Stimulated activated naive B cell treated with anti-CD40 and anti-IgM and Interleukin-4, amounts not matched to agents 10 μg/mL and 1 μg/mL and 100 μg/mL, for 72 hours (primary cell): Measurements from ENCODE around the gene RPL31.

ENCODE experiments used
- ATAC-seq, 2 donors: fragments of 150-1000 bp; cut with Tn5 transposase; replicated peaks; 2 replicates each; pipeline ENCODE4 v1.10.0; 2021; ENCODE audit warnings: moderate library complexity in 1 of 2
- DNase-seq: peaks from one replicate; pipeline ENCODE4 v3.0.0; 2021
- H3K27ac Mint-ChIP-seq: one replicate; pipeline ENCODE4 v1.8.0; 2022; ENCODE audit warnings: mild to moderate bottlenecking, mixed read lengths
- H3K27me3 Mint-ChIP-seq, 2 donors: one replicate each; pipeline ENCODE4 v1.8.0; 2022; ENCODE audit warnings: mixed read lengths in 2 of 2
- H3K36me3 Mint-ChIP-seq, 2 donors: one replicate each; pipeline ENCODE4 v1.8.0; 2022; ENCODE audit warnings: mixed read lengths in 2 of 2, mild to moderate bottlenecking in 1 of 2
- H3K4me1 Mint-ChIP-seq, 2 donors: one replicate each; pipeline ENCODE4 v1.8.0; 2022; ENCODE audit warnings: mixed read lengths in 2 of 2, mild to moderate bottlenecking in 1 of 2
- H3K4me3 Mint-ChIP-seq, 2 donors: one replicate each; pipeline ENCODE4 v1.8.0; 2022; ENCODE audit warnings: mild to moderate bottlenecking in 2 of 2, mixed read lengths in 2 of 2, moderate library complexity in 1 of 2
- H3K9me3 Mint-ChIP-seq, 2 donors: one replicate each; pipeline ENCODE4 v1.8.0; 2022; ENCODE audit warnings: mixed read lengths in 2 of 2, mild to moderate bottlenecking in 1 of 2

Gene RPL31

DNA sequence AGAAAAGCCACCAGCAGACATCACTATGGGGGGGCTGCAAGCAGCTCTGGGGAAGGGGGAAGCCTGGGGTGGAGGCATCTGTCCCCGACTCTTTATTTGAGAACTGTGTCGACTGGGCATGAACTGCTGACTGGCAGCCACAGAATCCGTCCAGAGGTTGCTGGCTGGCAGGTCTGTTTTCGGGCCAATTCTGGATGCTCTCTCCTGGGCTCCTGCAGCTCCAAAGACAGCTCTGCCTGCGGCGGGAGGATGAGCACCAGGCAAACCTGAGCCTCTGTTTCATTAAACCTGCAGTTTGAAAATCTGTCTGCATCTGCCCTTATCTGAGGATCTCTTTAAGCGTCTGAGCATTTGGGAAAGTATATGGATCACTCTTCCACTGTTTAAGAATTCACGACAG is 34.4 kb upstream of the RPL31 start:
- no peaks in the 10 kb centered on the region for H3K9me3 Mint-ChIP-seq
- H3K27ac Mint-ChIP-seq: no peak overlapping the region
- peaks cover 14 to 32% of the 10 kb centered on the region in 2 donors for H3K27me3 Mint-ChIP-seq
- H3K4me3 Mint-ChIP-seq: no peak overlapping the region
- H3K36me3 Mint-ChIP-seq: no peaks in the 10 kb centered on the region
- no peak for ATAC-seq
- DNase-seq: no peak
- H3K4me1 Mint-ChIP-seq: no peaks in the 10 kb centered on the region

DNA sequence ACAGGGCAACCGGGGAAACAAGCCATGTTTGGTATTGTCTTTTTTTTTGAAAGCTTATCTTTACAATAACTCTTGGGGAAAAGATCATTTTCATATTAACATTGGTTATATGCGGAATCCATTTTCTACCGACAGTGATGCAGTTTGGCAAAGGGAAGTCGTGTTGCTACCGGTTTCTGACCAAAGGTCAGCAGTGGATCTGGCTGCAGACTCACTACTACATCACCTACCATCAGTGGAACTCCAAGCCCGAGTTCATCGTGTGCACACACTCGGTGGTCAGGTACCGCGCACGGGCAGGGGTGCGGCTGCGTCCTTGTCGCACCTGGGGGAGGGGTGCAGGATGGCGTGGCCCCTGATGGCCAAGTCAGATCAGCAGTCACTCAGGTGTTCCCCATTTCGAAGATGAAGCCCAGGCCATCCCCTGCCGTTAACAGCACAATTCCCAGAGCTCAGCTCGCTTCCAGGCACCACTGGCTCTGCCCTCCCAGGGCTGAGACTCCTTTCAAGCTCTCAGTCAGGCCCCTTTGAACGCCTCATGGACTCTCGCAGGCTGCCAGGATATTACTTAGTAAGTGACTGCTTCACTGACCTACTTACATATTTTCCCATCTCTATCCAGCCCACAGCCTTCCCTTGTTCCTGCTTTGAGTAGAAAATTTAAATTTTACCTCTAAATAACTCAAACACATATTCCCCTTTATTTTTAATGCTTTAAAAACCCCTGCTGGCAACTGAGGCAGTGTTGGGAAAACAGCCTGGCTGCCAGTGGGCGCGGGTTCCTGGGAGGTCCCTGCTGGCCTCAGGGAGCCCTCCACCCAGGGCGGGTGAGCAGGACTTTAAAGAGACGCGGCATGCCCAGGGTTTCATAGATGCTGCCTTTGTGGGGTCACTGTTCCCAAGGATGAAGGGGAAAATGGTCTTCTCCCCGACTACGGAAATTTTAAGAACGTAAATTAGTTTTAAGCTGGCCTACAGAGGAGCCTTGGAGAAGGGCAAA is 33.6 kb upstream of the RPL31 start:
- Mint-ChIP-seq H3K36me3 (no peaks in the 10 kb centered on the region), H3K4me1 (no peaks in the 10 kb centered on the region), H3K27ac (no peak overlapping the region), H3K27me3 (peaks cover 16 to 35% of the 10 kb centered on the region in 2 donors), H3K4me3 (no peak overlapping the region), H3K9me3 (no peaks in the 10 kb centered on the region)
- DNase-seq (no peak), ATAC-seq (no peak)

DNA sequence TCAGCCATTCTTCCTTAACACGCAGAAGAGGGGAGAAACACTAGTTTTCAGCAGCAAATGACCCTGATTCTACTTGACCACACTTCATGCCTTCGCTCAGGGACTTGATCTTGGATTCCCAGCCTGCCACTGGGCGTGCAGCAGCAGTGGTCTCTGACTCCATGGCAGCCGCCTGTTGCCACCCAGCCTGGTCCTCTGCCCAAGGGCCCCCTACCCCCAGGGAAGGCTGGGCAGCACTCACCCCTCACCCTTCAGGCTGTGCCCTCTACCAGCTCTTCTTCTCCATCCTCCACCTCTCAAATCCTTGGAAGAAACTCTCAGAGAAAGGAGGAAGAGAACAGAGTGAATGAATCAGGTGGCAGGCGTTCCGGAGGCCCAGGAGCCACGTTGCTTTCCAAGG is 32.1 kb upstream of the RPL31 start:
- ATAC-seq: no peak
- peaks cover 22 to 41% of the 10 kb centered on the region in 2 donors for H3K27me3 Mint-ChIP-seq

DNA sequence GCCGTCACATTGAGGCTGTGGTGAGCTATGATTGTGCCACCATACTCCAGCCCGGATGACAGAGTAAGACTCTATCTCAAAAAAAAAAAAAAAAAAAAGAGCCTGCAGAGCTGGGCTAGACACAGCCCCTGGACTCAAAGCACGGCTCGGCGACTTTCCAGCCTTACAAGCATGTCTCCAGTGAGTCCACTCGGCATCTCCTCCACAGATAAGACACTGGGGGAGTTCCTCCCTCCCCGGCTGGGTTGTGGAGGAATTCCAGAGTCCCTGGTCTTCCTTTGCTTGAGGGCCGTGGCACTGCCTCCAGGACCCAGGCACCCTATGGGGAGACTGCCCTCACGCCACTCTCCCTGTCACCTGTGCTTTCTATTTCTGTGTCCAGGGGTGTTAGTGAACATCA is 30.9 kb upstream of the RPL31 start:
- DNase-seq (no peak), ATAC-seq (no peak)
- no peaks in the 10 kb centered on the region for H3K36me3 Mint-ChIP-seq
- no peaks in the 10 kb centered on the region for H3K9me3 Mint-ChIP-seq
- H3K27me3 Mint-ChIP-seq: peaks cover 23 to 46% of the 10 kb centered on the region in 2 donors
- no peak overlapping the region for H3K4me3 Mint-ChIP-seq
- H3K27ac Mint-ChIP-seq: no peak overlapping the region
- peaks cover 1 to 3% of the 10 kb centered on the region in 2 donors for H3K4me1 Mint-ChIP-seq

More for the DNA sequence above, 32.1 kb upstream of the RPL31 start:
- no peaks in the 10 kb centered on the region for H3K9me3 Mint-ChIP-seq
- H3K36me3 Mint-ChIP-seq: no peaks in the 10 kb centered on the region
- no peak overlapping the region for H3K27ac Mint-ChIP-seq
- H3K4me3 Mint-ChIP-seq: no peak overlapping the region
- no peak for DNase-seq
- no peaks in the 10 kb centered on the region for H3K4me1 Mint-ChIP-seq

DNA sequence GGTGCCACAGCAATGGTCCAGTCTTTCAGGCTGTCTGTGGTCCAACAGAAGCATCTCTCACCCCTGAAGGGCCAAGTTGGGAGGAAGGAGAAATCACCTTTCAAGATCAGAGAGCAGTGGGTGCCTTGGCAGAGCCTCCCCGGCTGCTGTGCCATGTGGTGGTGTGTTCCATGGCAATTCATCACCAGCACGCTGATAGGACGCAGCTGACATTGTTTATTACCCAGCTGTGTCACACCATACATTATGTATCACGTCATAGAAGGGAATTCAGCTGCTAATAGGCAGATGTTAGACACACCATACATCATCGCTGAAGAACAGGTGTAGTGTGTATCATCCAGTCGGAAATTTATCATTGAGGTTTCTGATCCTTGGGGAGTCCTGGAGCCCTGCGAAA is 29.6 kb upstream of the RPL31 start:
- ATAC-seq (no peak), DNase-seq (no peak)
- no peak overlapping the region for H3K4me3 Mint-ChIP-seq
- H3K36me3 Mint-ChIP-seq: no peaks in the 10 kb centered on the region
- H3K9me3 Mint-ChIP-seq: no peaks in the 10 kb centered on the region
- peaks cover 13 to 15% of the 10 kb centered on the region in 2 donors for H3K4me1 Mint-ChIP-seq
- H3K27me3 Mint-ChIP-seq: peaks cover 23 to 46% of the 10 kb centered on the region in 2 donors
- no peak overlapping the region for H3K27ac Mint-ChIP-seq

DNA sequence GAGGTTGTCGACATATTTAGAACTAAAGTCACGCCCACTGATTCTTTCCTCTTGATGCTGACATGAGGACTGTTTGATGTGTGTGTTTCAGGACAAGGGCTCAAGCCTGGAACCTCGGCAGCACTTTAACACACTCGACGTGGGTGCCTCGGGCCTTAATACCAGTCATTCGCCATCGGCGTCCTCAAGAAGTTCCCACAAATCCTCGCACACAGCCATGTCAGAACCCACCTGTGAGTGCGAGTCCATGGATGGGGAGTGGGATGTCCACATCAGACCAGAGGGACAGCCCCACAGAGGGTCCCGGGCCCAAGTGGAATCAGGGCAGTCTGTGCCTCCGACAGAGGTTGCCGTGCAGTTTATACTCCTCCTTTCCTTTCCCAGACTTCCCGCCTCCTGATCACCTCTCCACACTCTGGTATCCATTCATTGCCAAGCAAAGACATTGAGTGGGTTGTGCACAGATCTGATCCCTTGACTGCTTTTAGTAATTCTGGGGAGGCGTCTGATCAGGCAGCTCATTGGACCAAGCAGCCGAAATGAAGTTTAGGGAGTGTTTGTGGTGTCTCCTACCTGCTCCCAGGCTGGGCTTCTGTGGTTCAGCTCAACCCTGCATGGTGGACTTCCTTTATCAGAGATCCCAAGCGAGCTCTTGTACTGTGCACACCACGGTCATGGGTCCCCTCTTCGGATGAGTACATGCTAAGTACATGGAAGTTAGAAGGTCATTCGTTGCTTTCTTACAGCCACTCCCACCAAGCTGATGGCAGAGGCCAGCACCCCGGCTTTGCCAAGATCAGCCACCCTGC is 27.2 kb upstream of the RPL31 start:
- ATAC-seq (no peak), DNase-seq (no peak)
- Mint-ChIP-seq H3K4me3 (no peak overlapping the region), H3K4me1 (peaks cover 20 to 31% of the 10 kb centered on the region in 2 donors), H3K9me3 (no peaks in the 10 kb centered on the region), H3K27ac (no peak overlapping the region), H3K36me3 (no peaks in the 10 kb centered on the region), H3K27me3 (peaks cover 16 to 39% of the 10 kb centered on the region in 2 donors)

DNA sequence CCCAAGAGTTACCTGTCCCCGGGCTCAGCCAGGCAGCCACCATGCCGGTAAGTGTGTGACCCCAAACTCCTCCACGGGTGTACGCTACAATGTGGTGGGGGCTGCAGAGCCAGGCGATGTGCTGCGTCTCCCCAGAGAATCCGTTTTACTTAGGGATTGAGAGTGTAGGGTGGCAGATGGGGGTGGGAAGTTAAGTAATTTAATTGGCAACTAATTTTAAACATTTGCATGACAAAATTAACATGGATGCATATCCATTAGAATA is 26.6 kb upstream of the RPL31 start:
- no peak overlapping the region for H3K27ac Mint-ChIP-seq
- DNase-seq (no peak), ATAC-seq (no peak)
- no peak overlapping the region for H3K4me3 Mint-ChIP-seq
- H3K9me3 Mint-ChIP-seq: no peaks in the 10 kb centered on the region
- no peaks in the 10 kb centered on the region for H3K36me3 Mint-ChIP-seq
- peaks cover 20 to 31% of the 10 kb centered on the region in 2 donors for H3K4me1 Mint-ChIP-seq
- peaks cover 14 to 34% of the 10 kb centered on the region in 2 donors for H3K27me3 Mint-ChIP-seq

DNA sequence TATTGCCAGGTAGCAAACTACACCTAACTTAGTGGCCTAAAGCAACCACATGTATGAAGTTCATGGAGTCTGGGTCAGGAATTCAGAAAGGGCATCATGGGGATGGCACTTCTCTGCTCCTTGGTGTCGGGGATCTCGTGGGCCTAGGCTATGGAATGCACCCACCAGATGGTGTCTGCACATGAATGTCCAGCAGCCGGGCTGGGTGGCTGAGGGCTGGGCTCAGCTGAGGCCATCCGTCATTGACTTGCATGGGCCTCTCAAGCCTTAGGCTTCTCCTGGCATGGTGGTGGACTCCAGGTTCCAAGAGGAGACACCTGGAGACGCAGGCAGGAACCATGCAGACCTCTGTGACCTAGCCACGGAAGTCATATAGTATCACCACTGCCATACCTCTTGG is 26.0 kb upstream of the RPL31 start:
- H3K4me1 Mint-ChIP-seq: peaks cover 23 to 31% of the 10 kb centered on the region in 2 donors
- H3K4me3 Mint-ChIP-seq: no peak overlapping the region
- DNase-seq (no peak), ATAC-seq (no peak)
- H3K27ac Mint-ChIP-seq: no peak overlapping the region
- H3K27me3 Mint-ChIP-seq: peaks cover 18 to 28% of the 10 kb centered on the region in 2 donors
- H3K9me3 Mint-ChIP-seq: no peaks in the 10 kb centered on the region
- H3K36me3 Mint-ChIP-seq: no peaks in the 10 kb centered on the region

DNA sequence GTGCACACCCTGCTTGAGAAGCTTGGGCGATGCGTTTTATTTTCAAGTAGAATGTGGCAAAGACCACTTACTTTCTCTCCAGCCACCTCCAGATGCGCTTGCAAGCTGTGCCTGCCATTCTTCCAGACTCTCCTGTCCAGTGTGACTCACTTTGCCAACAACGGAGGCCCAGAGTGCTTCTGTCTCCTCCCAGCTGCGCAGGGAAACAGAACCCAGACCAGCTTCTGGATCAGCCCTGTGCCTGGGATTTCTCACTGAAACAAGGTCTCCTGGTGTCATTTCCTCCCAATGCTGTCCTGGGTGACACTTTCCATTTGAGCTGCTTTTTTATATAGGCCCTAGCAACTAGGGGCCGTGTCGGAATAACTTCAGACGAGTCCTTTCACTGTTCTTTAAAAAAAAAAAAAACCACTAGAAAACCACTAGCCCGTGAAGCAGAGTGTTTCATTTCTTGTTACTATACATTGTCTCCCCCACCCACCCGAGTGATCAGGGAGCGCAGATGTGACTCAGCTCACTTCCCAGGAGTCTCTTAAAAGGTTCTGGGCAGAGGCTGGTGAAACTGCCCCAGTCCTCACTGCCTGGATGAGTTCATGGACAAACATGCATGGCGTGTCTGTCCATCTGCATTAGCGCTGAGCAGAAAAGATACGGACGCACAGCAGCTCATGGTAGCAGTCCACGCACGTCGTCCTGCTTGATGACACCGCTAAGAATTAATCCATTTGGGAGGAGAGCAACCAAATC is 25.3 kb upstream of the RPL31 start:
- Mint-ChIP-seq H3K9me3 (no peaks in the 10 kb centered on the region), H3K4me3 (peak overlapping the region; percentile 49 to 68), H3K4me1 (peaks cover 23 to 31% of the 10 kb centered on the region in 2 donors), H3K36me3 (no peaks in the 10 kb centered on the region), H3K27ac (peak overlapping the region; percentile 93), H3K27me3 (peaks cover 16 to 22% of the 10 kb centered on the region in 2 donors)
- peak; percentile 96 to 97 for ATAC-seq
- peak; percentile 69 for DNase-seq

DNA sequence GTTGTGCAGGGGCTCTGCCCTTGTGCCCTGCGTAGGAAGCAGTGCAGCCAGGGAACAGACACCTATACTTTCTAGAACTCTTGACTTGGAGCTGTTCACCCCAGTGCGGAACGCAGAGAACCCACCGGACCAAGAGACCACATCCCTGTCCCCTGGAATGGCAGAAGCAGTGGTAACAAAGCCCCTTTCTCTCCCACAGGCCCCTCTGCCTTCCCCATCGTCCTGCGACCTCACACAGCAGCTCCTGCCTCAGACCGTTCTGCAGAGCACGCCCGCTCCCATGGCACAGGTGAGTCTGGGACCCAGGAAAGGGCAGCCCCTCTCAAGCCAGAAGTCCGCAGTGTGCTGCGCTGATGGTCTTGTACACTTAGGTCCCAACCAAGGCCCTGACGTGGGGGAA is 24.6 kb upstream of the RPL31 start:
- H3K27ac Mint-ChIP-seq: peak overlapping the region; percentile 91
- DNase-seq: no peak
- H3K4me1 Mint-ChIP-seq: peaks cover 23 to 31% of the 10 kb centered on the region in 2 donors
- ATAC-seq: no peak
- H3K4me3 Mint-ChIP-seq: peak overlapping the region in 1 of 2 donors; percentile 31
- H3K27me3 Mint-ChIP-seq: peaks cover 19 to 23% of the 10 kb centered on the region in 2 donors
- H3K9me3 Mint-ChIP-seq: no peaks in the 10 kb centered on the region
- no peaks in the 10 kb centered on the region for H3K36me3 Mint-ChIP-seq

DNA sequence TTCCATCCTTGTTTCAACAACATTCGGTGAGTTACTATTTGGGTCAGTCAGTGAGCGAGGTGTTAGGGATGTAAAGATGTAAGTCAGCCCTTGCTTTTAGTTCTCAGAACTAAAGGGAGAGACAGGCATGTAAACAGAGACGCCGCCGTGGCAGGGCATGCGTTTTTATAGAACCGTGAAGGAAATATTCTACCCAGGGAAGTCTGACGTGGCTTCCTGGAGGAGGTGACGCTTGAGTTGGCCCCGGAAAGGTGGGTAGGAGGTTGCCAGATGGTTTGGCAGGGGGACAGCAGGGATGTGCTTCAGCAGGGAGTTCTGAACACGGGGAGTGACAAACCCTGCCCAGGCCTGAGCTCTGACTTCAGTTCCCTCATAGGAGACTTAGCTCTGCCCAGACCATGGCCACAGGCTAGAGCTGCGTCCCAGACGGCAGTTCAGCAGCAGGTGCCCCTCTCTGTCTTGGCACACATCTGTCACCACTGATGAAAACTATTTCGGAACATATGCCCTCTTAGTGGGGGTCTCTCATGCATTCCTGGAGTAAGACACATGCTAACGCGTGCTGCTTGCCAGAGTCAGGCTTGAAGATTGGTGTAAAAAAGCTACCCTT is 23.4 kb upstream of the RPL31 start:
- peaks cover 23 to 31% of the 10 kb centered on the region in 2 donors for H3K4me1 Mint-ChIP-seq
- H3K27ac Mint-ChIP-seq: peak overlapping the region; percentile 75
- ATAC-seq: no peak
- H3K4me3 Mint-ChIP-seq: no peak overlapping the region
- peaks cover 16 to 21% of the 10 kb centered on the region in 2 donors for H3K27me3 Mint-ChIP-seq
- DNase-seq: no peak
- H3K9me3 Mint-ChIP-seq: no peaks in the 10 kb centered on the region
- no peaks in the 10 kb centered on the region for H3K36me3 Mint-ChIP-seq

DNA sequence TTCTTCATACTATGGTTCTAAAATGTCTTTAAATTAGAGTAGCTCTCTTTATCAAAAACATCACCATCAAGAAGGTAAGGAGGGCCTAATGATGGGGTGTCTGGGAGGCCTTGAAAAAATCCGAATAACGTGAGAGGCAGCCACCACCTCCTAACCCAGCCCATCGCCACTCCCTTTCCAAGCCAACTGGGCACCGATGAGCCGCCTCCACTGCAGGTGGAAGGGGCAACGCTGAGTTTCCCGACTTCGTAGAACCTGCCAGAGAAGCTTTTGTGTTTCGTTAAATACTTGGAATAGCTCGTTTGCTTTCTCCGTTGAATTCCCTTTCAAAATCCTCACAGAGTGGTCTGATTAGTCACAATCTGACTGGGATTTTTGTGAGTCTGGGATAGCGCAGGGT is 22.0 kb upstream of the RPL31 start:
- Mint-ChIP-seq H3K9me3 (no peaks in the 10 kb centered on the region), H3K4me1 (peaks cover 25 to 31% of the 10 kb centered on the region in 2 donors), H3K4me3 (no peak overlapping the region), H3K27me3 (peaks cover 15 to 21% of the 10 kb centered on the region in 2 donors), H3K27ac (no peak overlapping the region), H3K36me3 (no peaks in the 10 kb centered on the region)
- ATAC-seq (no peak), DNase-seq (no peak)

DNA sequence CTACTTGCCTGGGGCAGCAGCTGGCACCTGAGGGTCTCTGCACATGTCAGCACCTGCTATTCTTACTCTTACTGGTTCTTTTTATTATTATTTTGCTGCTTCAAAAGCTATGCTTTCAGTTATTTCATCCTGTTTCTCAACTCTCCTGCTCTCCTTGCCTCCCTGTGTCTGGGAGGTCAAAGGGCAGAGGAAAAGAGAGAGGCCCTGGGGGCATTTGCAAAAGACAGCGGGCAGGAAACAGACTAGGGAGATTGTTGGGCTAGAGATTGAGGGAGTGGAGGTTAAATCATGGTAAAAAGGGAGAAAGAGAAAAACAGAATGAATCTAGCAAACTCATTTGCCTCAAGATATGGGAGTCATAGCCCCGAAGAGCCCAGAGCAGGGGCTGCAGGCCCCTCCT is 21.1 kb upstream of the RPL31 start:
- no peaks in the 10 kb centered on the region for H3K9me3 Mint-ChIP-seq
- ATAC-seq (no peak), DNase-seq (no peak)
- H3K4me3 Mint-ChIP-seq: no peak overlapping the region
- H3K36me3 Mint-ChIP-seq: no peaks in the 10 kb centered on the region
- no peak overlapping the region for H3K27ac Mint-ChIP-seq
- peaks cover 13 to 21% of the 10 kb centered on the region in 2 donors for H3K27me3 Mint-ChIP-seq
- peaks cover 27 to 30% of the 10 kb centered on the region in 2 donors for H3K4me1 Mint-ChIP-seq

DNA sequence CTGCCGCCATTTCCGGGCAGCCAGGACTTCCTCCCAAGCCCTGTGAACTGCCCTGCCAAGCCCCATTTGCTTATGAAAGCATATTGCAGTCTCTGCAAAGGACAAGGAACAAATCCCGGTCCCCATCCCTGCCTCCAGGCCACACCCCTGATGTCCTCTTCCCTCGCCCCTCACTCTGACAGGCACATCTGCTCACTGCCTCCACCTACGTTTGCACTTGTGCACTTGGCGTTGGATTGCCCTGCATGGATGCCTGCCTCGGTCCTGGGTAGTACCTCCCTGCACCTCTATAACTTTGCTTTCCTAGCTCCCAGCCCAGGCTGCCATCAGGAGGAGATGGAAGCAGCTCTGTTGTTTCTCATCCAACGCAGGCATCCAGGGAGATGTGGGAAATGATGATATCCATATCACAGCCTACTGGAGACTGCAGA is 19.6 kb upstream of the RPL31 start:
- no peaks in the 10 kb centered on the region for H3K36me3 Mint-ChIP-seq
- peaks cover 13 to 21% of the 10 kb centered on the region in 2 donors for H3K27me3 Mint-ChIP-seq
- H3K27ac Mint-ChIP-seq: no peak overlapping the region
- ATAC-seq (no peak), DNase-seq (no peak)
- no peak overlapping the region for H3K4me3 Mint-ChIP-seq
- peaks cover 14 to 16% of the 10 kb centered on the region in 2 donors for H3K4me1 Mint-ChIP-seq
- H3K9me3 Mint-ChIP-seq: no peaks in the 10 kb centered on the region
